Myocyte (in vitro differentiated cells): Measurements from ENCODE around the gene ATP6V1G2. TPM values are rescaled to one million over a fixed set of nuclear protein-coding genes. Genes with fewer than 3 reads are reported as not detected.
"Not testable (repeated sequence)": the region's sequence is repeated elsewhere in the genome, so short reads cannot be mapped to it uniquely, and the experiment has no call there.

Experiments
- DNase-seq: peaks from one replicate; pipeline ENCODE4 v3.0.0-alpha.2; 2012; ENCODE audit warnings: low read depth
- polyA plus RNA-seq: library from polyadenylated mRNA; unstranded; fragments of >200 nt; gene quantifications from one replicate; pipeline ENCODE4 v1.2.1, GENCODE V29; 2012; ENCODE audit warnings: missing spikeins
- total RNA-seq: library from RNA; depleted of rRNA; stranded (reverse); fragments of >200 nt; gene quantifications from 2 replicates; pipeline ENCODE4 v1.2.3, GENCODE V29; 2014

ATP6V1G2 gene
- total RNA-seq: 4.8 and 8.5 TPM in 2 replicates
- polyA plus RNA-seq: 5.4 TPM

GRCh38 chr6:31546339-31546957 lies at the start of gene ATP6V1G2:
Gene ATP6V1G2, minus strand, starts transcription at chr6:31546608. Its CDS starts 49 bp downstream, at chr6:31546559.
- peak; percentile 89 for DNase-seq

- DNase-seq: no peak
Measured at GRCh38 chr6:31592396-31592771, 46.0 kb upstream of the ATP6V1G2 start.

GRCh38 chr6:31590691-31591090 lies 44.3 kb upstream of the ATP6V1G2 start:
- not testable (repeated sequence) for DNase-seq

GRCh38 chr6:31588871-31589650 lies 42.7 kb upstream of the ATP6V1G2 start:
- DNase-seq: peak; percentile 27

GRCh38 chr6:31587791-31588777 lies 41.7 kb upstream of the ATP6V1G2 start:
- DNase-seq: no peak

GRCh38 chr6:31586599-31587281 lies 40.3 kb upstream of the ATP6V1G2 start:
- DNase-seq: no peak

- DNase-seq: no peak
Measured at GRCh38 chr6:31586008-31586407, 39.6 kb upstream of the ATP6V1G2 start, which contains the start of gene LST1. Gene LST1, plus strand, starts transcription at chr6:31586277. Its CDS starts 1,023 bp downstream, at chr6:31587300.

GRCh38 chr6:31585491-31585890 lies 39.1 kb upstream of the ATP6V1G2 start:
- DNase-seq: no peak

- DNase-seq: no peak
Measured at GRCh38 chr6:31582230-31582643, 35.8 kb upstream of the ATP6V1G2 start, which contains the start of gene LTB. Gene LTB, minus strand, starts transcription at chr6:31582424. Its CDS starts 7 bp downstream, at chr6:31582417.

GRCh38 chr6:31581434-31582229 lies 35.2 kb upstream of the ATP6V1G2 start:
- DNase-seq: no peak

- DNase-seq: peak; percentile 82
Measured at GRCh38 chr6:31580807-31581433, 34.5 kb upstream of the ATP6V1G2 start.

GRCh38 chr6:31580438-31580740 lies 34.0 kb upstream of the ATP6V1G2 start:
- no peak for DNase-seq

GRCh38 chr6:31579546-31580437 lies 33.4 kb upstream of the ATP6V1G2 start:
- DNase-seq: no peak

GRCh38 chr6:31579119-31579505 lies 32.7 kb upstream of the ATP6V1G2 start:
- no peak for DNase-seq

GRCh38 chr6:31578184-31579118 lies 32.0 kb upstream of the ATP6V1G2 start:
- no peak for DNase-seq

- DNase-seq: no peak
Measured at GRCh38 chr6:31577579-31577966, 31.2 kb upstream of the ATP6V1G2 start.

- DNase-seq: no peak
Measured at GRCh38 chr6:31576897-31577578, 30.6 kb upstream of the ATP6V1G2 start.
